Lower lobe of right lung (tissue), 2 donors: ENCODE measurements around the gene PDK1. TPM values are rescaled to one million over a fixed set of nuclear protein-coding genes. Genes with fewer than 3 reads are reported as not detected.

Experiments used
- ATAC-seq, 2 donors: fragments of 200-7000 bp; cut with Tn5 transposase; one replicate each; pipeline ENCODE4 v1.9.1; 2020 to 2022; ENCODE audit warnings: mild to moderate bottlenecking in 2 of 2, moderate library complexity in 2 of 2
- DNase-seq: peaks from one replicate; pipeline ENCODE4 v3.0.0-alpha.2; 2020
- H3K27ac ChIP-seq: fragments of 200-600 bp; one replicate; pipeline ENCODE4 v1.8.0; 2022
- H3K27me3 ChIP-seq: fragments of 200-600 bp; one replicate; pipeline ENCODE4 v1.8.0; 2022; ENCODE audit warnings: low read depth
- H3K36me3 ChIP-seq: fragments of 200-600 bp; one replicate; pipeline ENCODE4 v1.8.0; 2022; ENCODE audit warnings: mild to moderate bottlenecking
- H3K4me1 ChIP-seq: fragments of 200-600 bp; one replicate; pipeline ENCODE4 v1.8.0; 2022
- H3K4me3 ChIP-seq: fragments of 200-600 bp; one replicate; pipeline ENCODE4 v1.8.0; 2022; ENCODE audit warnings: mild to moderate bottlenecking
- H3K9me3 ChIP-seq: fragments of 200-600 bp; one replicate; pipeline ENCODE4 v1.8.0; 2022
- intact Hi-C: fragments of 100-400 bp; cut with DNase I; formaldehyde crosslinking; loops from one replicate; pipeline ENCODE4 v1.11.0; 2022
- total RNA-seq: library from RNA; stranded (reverse); fragmentation: NEBNext Ultra II Directional; extraction: Animal tissue kit (Norgen Biotek cat#: 25700); gene quantifications from one replicate; pipeline ENCODE4 v1.2.1, GENCODE V29; 2021
- TF ChIP-seq, protein P1 (sequence below): fragments of 200-600 bp; IDR thresholded peaks from one replicate; pipeline ENCODE4 v1.8.0; 2022; ENCODE audit warnings: antibody characterized with exemption, mild to moderate bottlenecking
- donor health status: DM: no; HTN: yes; CAD: no; lungs with severe emphysema.

The PDK1 gene
- total RNA-seq, 1 donor from 2014 or later, result 9.5 TPM

DNA sequence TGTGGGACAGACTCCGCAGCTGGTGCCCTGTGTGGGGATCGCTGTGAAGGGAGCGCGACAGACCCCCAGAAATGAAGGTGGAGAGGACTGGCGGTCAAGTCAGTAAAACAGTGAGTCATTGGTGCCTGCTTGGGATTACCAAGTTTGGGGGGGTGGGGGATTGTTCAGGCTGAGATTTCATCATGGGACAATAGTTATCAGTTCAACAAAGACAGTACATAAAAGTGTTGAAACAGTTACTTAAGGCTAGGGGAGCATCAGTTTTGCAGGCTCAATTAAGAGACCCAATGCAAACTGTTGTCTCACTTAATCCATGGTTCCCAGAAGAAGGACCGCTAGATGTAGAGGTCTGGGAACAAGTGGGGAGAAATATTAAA is 42.4 kb upstream of the PDK1 start:
- no peak for ATAC-seq
- Histone ChIP-seq H3K27ac (no peak overlapping the region), H3K9me3 (peaks cover 19% of the 10 kb centered on the region), H3K27me3 (no peaks in the 10 kb centered on the region), H3K4me3 (no peak overlapping the region), H3K36me3 (peaks cover under 1% of the 10 kb centered on the region), H3K4me1 (no peaks in the 10 kb centered on the region)
- intact Hi-C loops, result no loop called here
- TF ChIP-seq, protein P1, sequence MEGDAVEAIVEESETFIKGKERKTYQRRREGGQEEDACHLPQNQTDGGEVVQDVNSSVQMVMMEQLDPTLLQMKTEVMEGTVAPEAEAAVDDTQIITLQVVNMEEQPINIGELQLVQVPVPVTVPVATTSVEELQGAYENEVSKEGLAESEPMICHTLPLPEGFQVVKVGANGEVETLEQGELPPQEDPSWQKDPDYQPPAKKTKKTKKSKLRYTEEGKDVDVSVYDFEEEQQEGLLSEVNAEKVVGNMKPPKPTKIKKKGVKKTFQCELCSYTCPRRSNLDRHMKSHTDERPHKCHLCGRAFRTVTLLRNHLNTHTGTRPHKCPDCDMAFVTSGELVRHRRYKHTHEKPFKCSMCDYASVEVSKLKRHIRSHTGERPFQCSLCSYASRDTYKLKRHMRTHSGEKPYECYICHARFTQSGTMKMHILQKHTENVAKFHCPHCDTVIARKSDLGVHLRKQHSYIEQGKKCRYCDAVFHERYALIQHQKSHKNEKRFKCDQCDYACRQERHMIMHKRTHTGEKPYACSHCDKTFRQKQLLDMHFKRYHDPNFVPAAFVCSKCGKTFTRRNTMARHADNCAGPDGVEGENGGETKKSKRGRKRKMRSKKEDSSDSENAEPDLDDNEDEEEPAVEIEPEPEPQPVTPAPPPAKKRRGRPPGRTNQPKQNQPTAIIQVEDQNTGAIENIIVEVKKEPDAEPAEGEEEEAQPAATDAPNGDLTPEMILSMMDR, result no peak
- DNase-seq, result no peak

DNA sequence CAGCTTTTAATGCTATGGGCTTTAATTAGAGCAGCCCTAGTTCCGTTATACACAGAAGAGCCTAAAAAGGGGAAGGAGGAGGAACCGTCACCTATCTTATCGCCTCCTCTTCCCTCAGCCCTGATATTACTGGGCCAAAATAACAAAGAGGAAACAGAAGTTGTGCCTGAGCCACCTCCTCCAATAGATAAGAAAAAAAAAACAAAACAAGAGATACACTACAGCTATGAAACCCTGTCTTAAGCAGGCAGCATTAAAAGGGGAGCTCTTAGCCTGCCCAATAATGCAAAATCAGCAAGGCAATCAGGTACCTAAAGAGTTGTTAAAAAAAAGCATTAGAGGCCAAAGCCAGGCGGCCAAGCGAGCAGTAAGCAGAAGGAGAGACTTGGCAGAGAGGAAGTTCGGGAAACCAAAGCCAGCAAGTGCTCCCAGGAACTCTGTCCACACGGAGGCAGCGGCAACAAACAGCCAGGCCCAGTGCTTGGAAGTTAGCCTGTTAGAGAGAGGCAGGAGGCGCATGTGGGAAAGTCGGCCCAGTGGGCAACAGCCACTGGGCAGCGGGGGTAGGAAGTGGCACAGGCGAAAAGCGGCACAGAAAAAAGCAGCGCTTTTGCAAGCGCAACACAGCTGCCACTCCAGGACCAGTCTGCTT is 41.8 kb upstream of the PDK1 start:
- no peaks in the 10 kb centered on the region for H3K36me3 ChIP-seq
- H3K9me3 ChIP-seq, result peaks cover 19% of the 10 kb centered on the region
- H3K4me3 ChIP-seq, result peak overlapping the region; percentile 17
- no peaks in the 10 kb centered on the region for H3K27me3 ChIP-seq
- no peaks in the 10 kb centered on the region for H3K4me1 ChIP-seq
- peak overlapping the region; percentile 13 for H3K27ac ChIP-seq
- TF ChIP-seq, protein P1, result no peak
- intact Hi-C loops, result no loop called here
- ATAC-seq (peak in 1 of 2 donors; percentile 74), DNase-seq (peak; percentile 43)

DNA sequence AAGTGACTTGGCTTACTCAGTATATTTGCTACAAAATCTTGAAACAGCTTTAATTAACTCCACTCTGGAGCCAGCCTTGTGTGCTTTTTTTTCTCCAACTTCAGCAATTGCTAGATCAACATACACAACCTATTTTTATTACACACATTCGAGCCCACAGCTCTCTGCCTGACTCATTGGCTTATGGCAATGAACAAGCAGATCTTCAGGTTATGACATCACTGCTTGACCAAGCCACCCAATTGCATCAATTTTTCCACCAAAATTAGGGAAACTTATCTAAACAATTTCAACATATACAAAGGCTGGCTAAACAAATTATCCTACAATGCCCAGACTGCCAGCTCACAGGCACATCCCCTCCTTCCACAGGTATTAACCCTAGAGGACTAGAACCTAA is 39.6 kb upstream of the PDK1 start:
- no peaks in the 10 kb centered on the region for H3K4me1 ChIP-seq
- TF ChIP-seq, protein P1, result no peak
- no peak overlapping the region for H3K27ac ChIP-seq
- DNase-seq, result no peak
- intact Hi-C loops, result no loop called here
- no peaks in the 10 kb centered on the region for H3K36me3 ChIP-seq
- no peak overlapping the region for H3K4me3 ChIP-seq
- peaks cover 18% of the 10 kb centered on the region for H3K9me3 ChIP-seq
- no peaks in the 10 kb centered on the region for H3K27me3 ChIP-seq
- ATAC-seq, result no peak

DNA sequence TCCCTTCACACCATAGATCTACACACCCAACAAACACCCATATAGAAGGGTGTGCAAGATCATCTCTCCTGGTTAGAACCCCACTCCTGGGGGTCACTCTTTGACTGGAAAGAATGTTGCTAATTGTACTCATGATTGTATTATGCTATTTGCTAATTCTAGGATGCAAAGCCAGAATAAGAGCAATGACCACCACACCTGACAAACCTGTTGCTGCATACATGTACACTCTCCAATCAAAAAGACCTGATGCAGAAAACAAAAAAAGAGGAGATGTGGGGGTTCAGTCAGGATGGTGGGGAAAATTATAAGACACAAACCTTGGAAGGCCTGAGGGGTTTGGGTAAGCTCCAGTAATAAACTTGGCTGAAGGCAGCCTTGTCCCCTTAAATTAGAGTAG is 36.9 kb upstream of the PDK1 start:
- DNase-seq (no peak), ATAC-seq (no peak)
- Histone ChIP-seq H3K4me1 (no peaks in the 10 kb centered on the region), H3K27ac (no peak overlapping the region), H3K4me3 (no peak overlapping the region), H3K36me3 (no peaks in the 10 kb centered on the region), H3K27me3 (no peaks in the 10 kb centered on the region), H3K9me3 (no peaks in the 10 kb centered on the region)
- intact Hi-C loops, result no loop called here
- TF ChIP-seq, protein P1, result no peak

DNA sequence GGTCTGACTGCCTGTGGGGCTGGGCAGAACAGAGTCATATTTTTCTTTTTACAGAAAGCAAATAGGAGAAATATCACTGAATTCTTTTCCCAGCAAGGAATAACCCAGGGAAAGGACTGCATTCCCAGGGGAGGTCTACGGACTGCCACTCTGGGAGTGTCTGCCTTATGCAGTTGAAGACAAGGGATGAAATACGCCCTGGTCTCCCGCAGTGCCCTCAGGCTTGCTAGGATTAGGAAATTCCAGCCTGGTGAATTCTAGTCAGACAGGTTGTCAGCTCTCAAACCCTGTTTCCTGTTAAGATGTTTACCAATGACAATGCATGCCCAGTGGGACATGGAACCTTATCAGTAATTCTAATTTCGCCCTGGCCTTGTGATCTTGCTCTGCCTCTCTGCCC is 30.3 kb upstream of the PDK1 start:
- Histone ChIP-seq H3K9me3 (peaks cover 9% of the 10 kb centered on the region), H3K27ac (no peak overlapping the region), H3K27me3 (no peaks in the 10 kb centered on the region), H3K36me3 (no peaks in the 10 kb centered on the region), H3K4me1 (no peaks in the 10 kb centered on the region), H3K4me3 (no peak overlapping the region)
- ATAC-seq, result no peak
- TF ChIP-seq, protein P1, result no peak
- DNase-seq, result no peak
- intact Hi-C loops, result no loop called here
